Measurements from ENCODE around the gene TRABD2A. TPM values are rescaled to one million over a fixed set of nuclear protein-coding genes. Genes with fewer than 3 reads are reported as not detected.

TRABD2A gene
- total and polyA plus RNA-seq, 2 of the 13 experiments (the other 11 are each of a cell fraction or from before 2014, with no cell fraction given) = 0.15 TPM; not detected in 1

DNA sequence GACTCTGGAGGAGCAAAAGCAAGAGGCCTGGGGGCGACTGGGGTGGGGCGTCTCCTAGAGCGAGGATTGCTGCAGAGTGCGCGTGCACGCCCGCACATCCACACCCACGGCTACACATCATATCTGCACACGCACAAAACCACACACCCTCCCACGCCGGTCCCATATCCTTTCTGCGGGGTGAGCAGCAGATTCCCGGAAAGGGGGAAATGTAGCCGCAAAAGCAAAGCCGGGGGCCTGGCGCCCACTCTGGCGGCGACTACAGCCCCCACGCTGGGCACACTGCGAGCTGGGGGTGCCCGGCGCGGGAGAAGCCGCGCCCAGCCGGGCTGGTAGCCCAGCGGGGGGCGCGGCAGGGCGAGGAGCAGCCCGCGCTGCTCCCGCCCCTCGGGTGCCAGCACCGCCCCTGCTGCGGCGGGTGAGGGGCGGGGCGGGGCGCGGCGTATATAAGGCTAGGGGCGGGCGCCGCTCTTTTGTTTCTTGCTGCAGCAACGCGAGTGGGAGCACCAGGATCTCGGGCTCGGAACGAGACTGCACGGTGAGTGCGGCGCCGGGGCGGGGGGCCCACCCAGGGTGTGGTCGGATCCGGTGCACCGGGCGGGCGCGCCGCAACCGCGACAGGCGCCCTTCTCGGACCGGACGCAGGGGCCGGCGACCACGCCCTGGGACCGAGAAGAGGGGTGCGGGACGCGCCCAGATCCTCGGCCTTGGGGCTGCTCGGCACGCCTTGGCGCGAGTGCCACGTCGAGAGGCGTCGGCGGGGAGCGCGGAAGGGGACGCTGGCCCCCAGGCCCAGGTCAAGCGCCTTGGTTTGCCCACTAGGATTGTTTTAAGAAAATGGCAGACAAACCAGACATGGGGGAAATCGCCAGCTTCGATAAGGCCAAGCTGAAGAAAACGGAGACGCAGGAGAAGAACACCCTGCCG lies 24.6 kb upstream of the TRABD2A start, which contains the start of gene TMSB10 (continued):
- TF ChIP-seq TBX2 (CRISPR knock-in tag; IDR thresholded peaks at IDR 0.05; ENCODE audit: borderline replicate concordance) (peak; percentile 84), ZNF205 (CRISPR knock-in tag; IDR thresholded peaks at IDR 0.05) (peak; percentile 83), ZSCAN9 (CRISPR knock-in tag; IDR thresholded peaks at IDR 0.05; ENCODE audit: borderline replicate concordance) (peak; percentile 77; the same call in 1 of the 2 replicates), ZMYM2 (CRISPR knock-in tag; IDR thresholded peaks at IDR 0.05) (no peak), ATF1 (CRISPR knock-in tag; IDR thresholded peaks at IDR 0.05) (no peak), SP5 (CRISPR knock-in tag; IDR thresholded peaks at IDR 0.05; ENCODE audit: borderline replicate concordance, low read depth) (peak; percentile 75), KDM2A (CRISPR knock-in tag; IDR thresholded peaks at IDR 0.05; ENCODE audit: borderline replicate concordance, low read depth) (peak; percentile 57; the same call in 1 of the 2 replicates), ZNF160 (CRISPR knock-in tag; IDR thresholded peaks at IDR 0.05) (peak; percentile 96; the same call in 1 of the 2 replicates), ZNF619 (CRISPR knock-in tag; IDR thresholded peaks at IDR 0.05) (0 out of 2 replicates have a peak, but pooled peaks have one; percentile 43), BHLHE40 (IDR thresholded peaks at IDR 0.05; ENCODE audit: low read length) (no peak; the same call in 1 of the 2 replicates), ZNF547 (CRISPR knock-in tag; IDR thresholded peaks at IDR 0.05) (peak; percentile 97), ZSCAN20 (CRISPR knock-in tag; IDR thresholded peaks at IDR 0.05; ENCODE audit: borderline replicate concordance) (peak; percentile 97), ZSCAN22 (CRISPR knock-in tag; IDR thresholded peaks at IDR 0.05) (no peak), NR2C2 (CRISPR knock-in tag; IDR thresholded peaks at IDR 0.05; ENCODE audit: borderline replicate concordance) (peak; percentile 51), FOXC1 (CRISPR knock-in tag; IDR thresholded peaks at IDR 0.05; ENCODE audit: borderline replicate concordance) (peak; percentile 99), KDM4B (CRISPR knock-in tag; IDR thresholded peaks at IDR 0.05) (0 out of 2 replicates have a peak, but pooled peaks have one; percentile 65), ZNF260 (CRISPR knock-in tag; IDR thresholded peaks at IDR 0.05; ENCODE audit: borderline replicate concordance, low read depth) (no peak), KLF16 (CRISPR knock-in tag; IDR thresholded peaks at IDR 0.05) (peak; percentile 64 to 94; a peak in 2 of 4 replicates), FLYWCH1 (CRISPR knock-in tag; IDR thresholded peaks at IDR 0.05) (no peak), ZNF792 (CRISPR knock-in tag; IDR thresholded peaks at IDR 0.05) (peak; percentile 59; the same call in 1 of the 2 replicates), ZBTB3 (CRISPR knock-in tag; IDR thresholded peaks at IDR 0.05; ENCODE audit: borderline replicate concordance, low read depth) (0 out of 2 replicates have a peak, but pooled peaks have one; percentile 42), TOPORS (CRISPR knock-in tag; IDR thresholded peaks at IDR 0.05) (peak; percentile 93)
- TF ChIP-seq, protein P1, sequence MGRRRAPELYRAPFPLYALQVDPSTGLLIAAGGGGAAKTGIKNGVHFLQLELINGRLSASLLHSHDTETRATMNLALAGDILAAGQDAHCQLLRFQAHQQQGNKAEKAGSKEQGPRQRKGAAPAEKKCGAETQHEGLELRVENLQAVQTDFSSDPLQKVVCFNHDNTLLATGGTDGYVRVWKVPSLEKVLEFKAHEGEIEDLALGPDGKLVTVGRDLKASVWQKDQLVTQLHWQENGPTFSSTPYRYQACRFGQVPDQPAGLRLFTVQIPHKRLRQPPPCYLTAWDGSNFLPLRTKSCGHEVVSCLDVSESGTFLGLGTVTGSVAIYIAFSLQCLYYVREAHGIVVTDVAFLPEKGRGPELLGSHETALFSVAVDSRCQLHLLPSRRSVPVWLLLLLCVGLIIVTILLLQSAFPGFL (CRISPR knock-in tag; IDR thresholded peaks at IDR 0.05) = peak; percentile 84; the same call in 1 of the 2 replicates
- TF ChIP-seq, protein P2, sequence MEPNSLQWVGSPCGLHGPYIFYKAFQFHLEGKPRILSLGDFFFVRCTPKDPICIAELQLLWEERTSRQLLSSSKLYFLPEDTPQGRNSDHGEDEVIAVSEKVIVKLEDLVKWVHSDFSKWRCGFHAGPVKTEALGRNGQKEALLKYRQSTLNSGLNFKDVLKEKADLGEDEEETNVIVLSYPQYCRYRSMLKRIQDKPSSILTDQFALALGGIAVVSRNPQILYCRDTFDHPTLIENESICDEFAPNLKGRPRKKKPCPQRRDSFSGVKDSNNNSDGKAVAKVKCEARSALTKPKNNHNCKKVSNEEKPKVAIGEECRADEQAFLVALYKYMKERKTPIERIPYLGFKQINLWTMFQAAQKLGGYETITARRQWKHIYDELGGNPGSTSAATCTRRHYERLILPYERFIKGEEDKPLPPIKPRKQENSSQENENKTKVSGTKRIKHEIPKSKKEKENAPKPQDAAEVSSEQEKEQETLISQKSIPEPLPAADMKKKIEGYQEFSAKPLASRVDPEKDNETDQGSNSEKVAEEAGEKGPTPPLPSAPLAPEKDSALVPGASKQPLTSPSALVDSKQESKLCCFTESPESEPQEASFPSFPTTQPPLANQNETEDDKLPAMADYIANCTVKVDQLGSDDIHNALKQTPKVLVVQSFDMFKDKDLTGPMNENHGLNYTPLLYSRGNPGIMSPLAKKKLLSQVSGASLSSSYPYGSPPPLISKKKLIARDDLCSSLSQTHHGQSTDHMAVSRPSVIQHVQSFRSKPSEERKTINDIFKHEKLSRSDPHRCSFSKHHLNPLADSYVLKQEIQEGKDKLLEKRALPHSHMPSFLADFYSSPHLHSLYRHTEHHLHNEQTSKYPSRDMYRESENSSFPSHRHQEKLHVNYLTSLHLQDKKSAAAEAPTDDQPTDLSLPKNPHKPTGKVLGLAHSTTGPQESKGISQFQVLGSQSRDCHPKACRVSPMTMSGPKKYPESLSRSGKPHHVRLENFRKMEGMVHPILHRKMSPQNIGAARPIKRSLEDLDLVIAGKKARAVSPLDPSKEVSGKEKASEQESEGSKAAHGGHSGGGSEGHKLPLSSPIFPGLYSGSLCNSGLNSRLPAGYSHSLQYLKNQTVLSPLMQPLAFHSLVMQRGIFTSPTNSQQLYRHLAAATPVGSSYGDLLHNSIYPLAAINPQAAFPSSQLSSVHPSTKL (CRISPR knock-in tag; IDR thresholded peaks at IDR 0.05) = peak; percentile 67
- TF ChIP-seq, protein P3, sequence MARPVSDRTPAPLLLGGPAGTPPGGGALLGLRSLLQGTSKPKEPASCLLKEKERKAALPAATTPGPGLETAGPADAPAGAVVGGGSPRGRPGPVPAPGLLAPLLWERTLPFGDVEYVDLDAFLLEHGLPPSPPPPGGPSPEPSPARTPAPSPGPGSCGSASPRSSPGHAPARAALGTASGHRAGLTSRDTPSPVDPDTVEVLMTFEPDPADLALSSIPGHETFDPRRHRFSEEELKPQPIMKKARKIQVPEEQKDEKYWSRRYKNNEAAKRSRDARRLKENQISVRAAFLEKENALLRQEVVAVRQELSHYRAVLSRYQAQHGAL (CRISPR knock-in tag; IDR thresholded peaks at IDR 0.05; ENCODE audit: not compliant biosample characterization) = peak; percentile 92
